LNCAP (cell line): Measurements from ENCODE around the gene XIST.

Experiments
- CTCF ChIP-seq: fragments of 450-650 bp; IDR thresholded peaks from 2 replicates; pipeline ENCODE4 v1.5.1; 2017; ENCODE audit warnings: mild to moderate bottlenecking

The XIST gene

GRCh38 chrX:73852467-73852866 lies at the start of gene XIST:
TSS of gene XIST (minus strand) at chrX:73852714.
- no peak for TF ChIP-seq CTCF

GRCh38 chrX:73877687-73878086 lies 25.2 kb upstream of the XIST start:
- no peak for TF ChIP-seq CTCF

- no peak for TF ChIP-seq CTCF
These were observed 24.4 kb upstream of the XIST start for GRCh38 chrX:73876911-73877310.

- TF ChIP-seq CTCF = no peak
These were observed 16.4 kb upstream of the XIST start for GRCh38 chrX:73868916-73869315.

- no peak for TF ChIP-seq CTCF
These were observed 14.6 kb upstream of the XIST start for GRCh38 chrX:73867144-73867543.

GRCh38 chrX:73863852-73864251 lies 11.3 kb upstream of the XIST start:
- TF ChIP-seq CTCF = no peak

GRCh38 chrX:73863268-73863667 lies 10.8 kb upstream of the XIST start:
- no peak for TF ChIP-seq CTCF

- no peak for TF ChIP-seq CTCF
These were observed 7.1 kb upstream of the XIST start for GRCh38 chrX:73859622-73860021.
